HCEC 1CT (cell line): Measurements from ENCODE around the gene TFEB.
A peak's percentile ranks its signal among the peaks of the same experiment; 100 is the strongest.

Source experiments
- DNase-seq: peaks from one replicate; pipeline ENCODE4 v3.0.0-alpha.2; 2017

TFEB gene

GRCh38 chr6:41704656-41705310 lies 30.6 kb downstream of the TFEB start:
- no peak for DNase-seq

- no peak for DNase-seq
Measured at GRCh38 chr6:41704028-41704427, 31.4 kb downstream of the TFEB start.

- no peak for DNase-seq
Measured at GRCh38 chr6:41702771-41703494, 32.5 kb downstream of the TFEB start.

GRCh38 chr6:41702089-41702745 lies 33.2 kb downstream of the TFEB start:
- DNase-seq, result no peak

GRCh38 chr6:41700463-41701347 lies 34.7 kb downstream of the TFEB start:
- DNase-seq, result no peak

- no peak for DNase-seq
Measured at GRCh38 chr6:41699063-41699462, 36.3 kb downstream of the TFEB start.

GRCh38 chr6:41697861-41698781 lies 37.3 kb downstream of the TFEB start:
- DNase-seq, result peak; percentile 8

GRCh38 chr6:41696788-41697187 lies 38.6 kb downstream of the TFEB start:
- DNase-seq, result no peak

GRCh38 chr6:41695825-41696224 lies 39.6 kb downstream of the TFEB start:
- DNase-seq, result no peak

- DNase-seq, result no peak
Measured at GRCh38 chr6:41694815-41695526, 40.4 kb downstream of the TFEB start.

- no peak for DNase-seq
Measured at GRCh38 chr6:41693281-41694240, 41.8 kb downstream of the TFEB start.

GRCh38 chr6:41692730-41693129 lies 42.7 kb downstream of the TFEB start:
- no peak for DNase-seq

- DNase-seq, result no peak
Measured at GRCh38 chr6:41692080-41692675, 43.2 kb downstream of the TFEB start.

- DNase-seq, result no peak
Measured at GRCh38 chr6:41691426-41692079, 43.9 kb downstream of the TFEB start.

- DNase-seq, result no peak
Measured at GRCh38 chr6:41690541-41691330, 44.7 kb downstream of the TFEB start.

- DNase-seq, result no peak
Measured at GRCh38 chr6:41689171-41690008, 46.0 kb downstream of the TFEB start.

- DNase-seq, result no peak
Measured at GRCh38 chr6:41688256-41688965, 47.0 kb downstream of the TFEB start.
